ENCODE results near the gene TMCC3. TPM values are rescaled to one million over a fixed set of nuclear protein-coding genes. Genes with fewer than 3 reads are reported as not detected.
"Not testable (repeated sequence)": the region's sequence is repeated elsewhere in the genome, so short reads cannot be mapped to it uniquely, and the experiment has no call there.

Gene TMCC3
- total RNA-seq, 1 donor from 2014 or later: 2.2 TPM

DNA sequence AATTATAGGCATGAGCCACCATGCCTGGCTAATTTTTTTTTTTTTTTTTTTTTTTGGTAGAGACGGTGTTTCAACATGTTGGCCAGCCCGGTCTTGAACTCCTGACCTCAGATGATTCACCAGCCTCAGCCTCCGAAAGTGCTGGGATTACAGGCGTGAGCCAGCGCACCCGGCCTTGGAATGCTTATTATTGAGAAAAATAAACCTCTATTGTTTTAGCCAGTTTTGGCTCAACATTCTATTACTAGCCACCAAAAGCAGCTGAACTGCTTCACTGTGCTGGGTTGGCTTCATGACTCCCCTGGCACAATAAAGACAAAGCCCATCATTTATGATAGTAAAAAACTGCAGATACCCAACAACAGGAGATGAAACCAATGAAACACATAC is 97.2 kb downstream of the TMCC3 start:
- no peak for ATAC-seq
- intact Hi-C loops (cut with micrococcal nuclease): no loop called here
- DNase-seq: no peak

DNA sequence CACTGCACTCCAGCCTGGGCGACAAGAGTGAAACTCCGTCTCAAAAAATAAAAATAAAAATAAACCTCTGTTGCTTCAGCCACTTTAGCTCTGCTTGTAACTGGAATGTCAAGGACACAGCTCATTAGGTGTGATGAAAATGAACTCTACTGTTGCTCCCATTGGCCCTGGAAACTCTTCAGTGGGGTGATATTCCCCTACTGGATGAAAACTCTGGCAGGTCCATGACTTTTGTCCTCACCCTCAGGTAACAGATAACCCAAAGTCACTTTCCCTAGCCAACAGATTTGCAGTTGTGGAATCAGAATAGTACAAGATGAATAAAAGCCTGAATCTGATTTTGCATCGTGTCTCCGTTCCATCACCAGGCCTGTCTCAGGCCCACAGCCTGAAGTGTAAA is 98.5 kb downstream of the TMCC3 start:
- ATAC-seq: no peak
- intact Hi-C loops (cut with micrococcal nuclease): no loop called here
- DNase-seq: no peak

DNA sequence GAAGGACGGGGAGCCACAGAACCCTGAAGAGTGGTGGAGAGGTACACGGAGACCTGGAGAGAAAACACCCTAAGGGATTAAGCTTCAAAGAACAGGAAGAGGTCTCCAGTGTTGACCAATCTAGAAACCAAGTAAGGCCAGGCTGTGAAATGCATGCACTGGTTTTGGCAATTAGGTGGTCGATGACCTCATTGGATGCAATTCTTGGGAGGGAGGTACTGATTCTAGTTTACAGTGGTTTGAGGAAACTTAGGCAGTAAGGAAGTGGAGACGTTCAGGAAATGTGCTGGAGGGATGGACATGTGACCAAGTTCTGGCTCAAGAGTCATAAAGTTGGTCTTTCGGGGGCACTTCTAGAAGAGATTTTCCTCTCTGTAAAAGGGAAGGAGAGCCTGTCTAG is 99.4 kb downstream of the TMCC3 start:
- intact Hi-C loops (cut with micrococcal nuclease): no loop called here
- DNase-seq: no peak
- no peak for ATAC-seq

GRCh38 chr12:94548833-94549232 is 101.5 kb downstream of the TMCC3 start:
- DNase-seq; intact Hi-C loops (cut with micrococcal nuclease); ATAC-seq: not testable (repeated sequence)

DNA sequence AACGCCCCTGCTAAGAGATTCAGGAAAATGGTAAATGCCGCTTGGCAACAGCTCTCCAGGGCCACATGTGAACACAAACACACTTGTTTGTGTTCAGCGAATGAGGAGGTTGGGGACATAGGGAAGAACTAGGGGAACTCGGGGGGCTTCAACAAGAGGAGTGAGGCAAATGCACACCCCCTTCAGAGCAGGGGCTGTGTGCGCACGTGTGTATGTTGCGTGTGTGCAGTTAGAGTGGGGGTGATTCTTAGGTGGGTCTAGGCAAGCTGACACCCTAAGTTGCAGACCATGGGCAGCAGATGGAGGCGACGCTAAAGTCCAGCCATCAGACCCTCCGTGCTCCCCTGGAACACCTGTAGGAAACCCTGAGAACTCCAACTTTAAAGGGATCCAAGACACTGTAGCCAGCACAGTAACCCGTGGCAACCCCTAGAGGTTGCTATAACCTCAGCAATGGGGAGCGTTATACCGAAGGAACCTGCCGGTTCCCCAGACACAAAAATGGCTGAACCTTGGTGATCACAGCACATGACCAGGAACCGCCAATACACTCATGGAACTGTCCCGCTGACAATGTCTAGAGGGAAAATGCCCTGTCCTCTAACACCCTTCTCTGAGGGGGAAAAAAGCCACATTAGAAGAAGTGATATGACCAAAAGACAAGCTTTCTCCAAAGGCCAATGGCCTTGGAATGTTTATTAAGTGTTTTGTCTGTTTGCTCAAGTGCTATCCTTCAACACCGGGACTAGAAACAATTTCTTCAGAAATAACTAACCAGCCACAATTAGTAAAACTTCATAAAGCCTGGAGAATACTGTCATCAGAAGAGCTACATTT is 104.2 kb downstream of the TMCC3 start:
- no peak for DNase-seq
- intact Hi-C loops (cut with micrococcal nuclease): no loop called here
- peak; percentile 87 for ATAC-seq

DNA sequence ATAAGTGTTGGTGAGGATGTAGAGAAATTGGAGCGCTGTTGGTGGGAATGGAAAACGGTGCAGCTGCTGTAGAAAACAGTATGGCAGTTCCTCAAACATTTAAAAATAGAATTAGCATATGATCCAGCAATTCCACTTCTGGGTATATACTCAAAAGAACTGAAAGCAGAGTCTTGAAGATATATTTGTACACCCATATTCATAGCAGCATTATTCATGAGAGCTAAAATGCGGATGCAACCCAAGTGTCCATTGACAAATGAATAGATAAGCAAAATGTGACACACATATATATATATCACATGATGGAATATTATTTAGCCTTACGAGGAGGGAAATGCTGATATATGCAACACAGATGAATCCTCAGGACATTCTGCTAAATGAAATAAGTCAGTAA is 106.0 kb downstream of the TMCC3 start:
- intact Hi-C loops (cut with micrococcal nuclease): no loop called here
- no peak for DNase-seq
- no peak for ATAC-seq

DNA sequence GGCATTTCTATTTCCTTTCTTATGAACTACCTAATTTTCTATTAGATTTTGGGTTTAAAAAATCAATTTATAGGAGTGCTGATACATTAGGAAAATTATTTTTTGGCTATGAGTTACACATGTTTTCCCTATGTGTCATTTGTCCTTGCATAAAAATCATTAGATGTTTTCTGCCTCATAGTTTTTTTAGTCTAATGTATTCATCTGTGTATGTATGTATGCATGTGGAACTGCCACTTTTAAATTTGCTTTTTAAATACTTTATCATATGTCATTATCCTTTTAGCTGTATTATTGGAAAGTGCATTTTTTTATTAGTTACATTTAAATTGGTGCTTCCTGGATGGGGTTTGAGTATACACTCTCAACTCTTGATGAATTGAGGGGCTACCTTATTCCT is 112.0 kb downstream of the TMCC3 start:
- ATAC-seq (no peak), DNase-seq (no peak)
- intact Hi-C loops (cut with micrococcal nuclease): no loop called here

GRCh38 chr12:94536040-94536965 is 114.1 kb downstream of the TMCC3 start:
- DNase-seq (peak; percentile 56), ATAC-seq (peak; percentile 54)
- intact Hi-C loops (cut with micrococcal nuclease): no loop called here

GRCh38 chr12:94535510-94535921 is 114.8 kb downstream of the TMCC3 start:
- DNase-seq: no peak
- ATAC-seq: no peak
- intact Hi-C loops (cut with micrococcal nuclease): no loop called here

DNA sequence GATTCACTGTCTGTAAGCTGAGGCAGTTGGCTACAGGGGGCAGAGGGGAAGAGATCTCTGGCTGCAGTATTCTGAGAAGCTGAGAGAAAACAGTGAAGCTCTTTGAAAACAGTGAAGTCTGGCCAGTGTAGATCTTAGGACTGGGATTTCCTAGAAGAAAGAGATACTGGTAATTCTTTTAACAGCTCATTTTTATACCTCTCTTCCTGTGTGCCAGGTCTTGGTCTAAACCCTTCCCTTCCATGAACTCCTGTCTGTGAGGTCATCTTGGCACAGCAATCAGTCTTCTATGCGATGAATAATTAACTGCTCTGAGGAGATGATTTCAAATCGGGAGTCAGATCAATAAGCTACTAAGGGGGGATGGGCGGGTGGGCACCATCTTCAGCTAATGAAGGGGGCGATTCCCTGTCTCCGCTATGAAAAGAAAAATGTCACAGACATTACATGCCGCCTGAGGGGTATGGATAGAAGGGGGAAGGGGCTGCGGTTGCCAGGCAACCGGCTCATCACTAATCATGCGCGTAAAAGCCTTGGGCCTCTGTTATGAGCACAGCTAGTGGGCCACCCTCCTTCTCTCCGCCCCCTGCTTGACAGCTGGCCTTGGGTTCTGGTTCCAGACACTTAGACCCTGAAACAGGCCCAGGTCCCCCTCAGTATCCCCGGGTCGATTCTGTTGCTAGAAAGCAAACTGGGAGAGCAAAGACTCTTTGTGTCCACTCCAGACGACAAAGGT is 115.4 kb downstream of the TMCC3 start:
- no peak for DNase-seq
- intact Hi-C loops (cut with micrococcal nuclease): loop anchor here (5.0 kb wide), 1 partner anchor 398 kb away; no protein-coding TSS in a partner anchor
- ATAC-seq: no peak

DNA sequence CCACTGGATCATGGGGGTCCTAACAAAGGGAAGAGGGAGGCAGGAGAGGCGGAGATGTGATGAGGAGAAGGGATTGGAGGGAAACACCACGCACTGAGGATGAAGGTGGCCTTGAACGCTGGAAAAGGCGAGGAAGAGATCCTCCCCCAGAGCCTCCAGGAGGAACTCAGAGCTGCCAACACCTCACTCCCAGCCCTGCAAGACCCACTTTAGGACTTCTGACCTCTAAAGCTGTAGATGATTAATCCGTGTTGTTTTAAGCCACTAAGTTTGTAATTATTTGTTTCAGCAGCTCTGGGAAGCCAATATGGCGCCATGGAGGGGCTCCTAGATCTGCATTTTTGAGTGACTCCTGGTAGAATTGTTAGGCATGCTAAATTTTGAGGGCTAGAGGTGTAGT is 116.1 kb downstream of the TMCC3 start:
- intact Hi-C loops (cut with micrococcal nuclease): loop anchor here (5.0 kb wide), 1 partner anchor 397 kb away; no protein-coding TSS in a partner anchor
- DNase-seq: no peak
- no peak for ATAC-seq

DNA sequence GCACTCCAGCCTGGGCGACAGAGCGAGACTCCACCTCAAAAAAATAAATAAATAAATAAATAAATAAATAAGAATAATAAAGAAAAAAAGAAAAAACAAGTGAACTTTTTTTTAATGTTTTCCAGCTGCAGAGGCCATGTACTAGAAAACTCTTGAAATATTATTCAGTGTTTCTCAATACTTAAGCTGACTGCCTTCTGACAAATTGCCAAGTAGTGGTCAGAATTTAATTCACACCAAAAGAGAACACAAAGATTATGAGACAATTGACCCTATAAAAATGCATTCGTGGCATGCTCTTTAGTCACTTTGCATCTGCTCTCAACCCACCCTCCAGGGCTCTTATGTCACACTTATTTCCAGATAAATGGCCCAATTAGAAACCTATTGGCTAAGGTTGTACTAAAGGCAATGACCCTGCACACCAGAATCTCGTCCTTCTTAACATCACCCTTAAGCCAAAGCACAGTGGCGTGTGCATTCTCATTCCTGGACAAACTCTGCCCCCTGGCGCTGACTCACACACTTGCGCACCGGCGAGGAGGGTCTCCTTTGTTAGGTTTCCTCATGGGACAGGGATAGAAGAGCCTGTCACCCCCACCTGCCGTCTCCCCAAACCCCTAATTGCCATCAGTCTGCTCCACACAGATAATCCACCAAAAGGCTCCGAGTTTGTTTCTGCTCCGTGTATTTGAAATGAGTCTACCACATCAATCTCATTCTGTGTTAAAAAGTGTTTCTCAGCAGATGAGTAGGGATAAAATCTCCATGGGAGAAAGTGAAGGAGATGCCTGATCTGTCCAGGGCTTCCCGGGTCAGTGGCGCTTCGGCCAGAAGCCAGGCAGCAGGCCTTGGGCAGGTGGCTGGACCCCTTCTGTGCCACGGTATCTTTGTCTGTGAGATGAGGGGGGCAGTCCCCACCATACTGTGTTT is 117.6 kb downstream of the TMCC3 start:
- peak; percentile 75 for DNase-seq
- ATAC-seq: peak; percentile 86
- intact Hi-C loops (cut with micrococcal nuclease): loop anchor here (5.0 kb wide), 1 partner anchor 395 kb away; no protein-coding TSS in a partner anchor

DNA sequence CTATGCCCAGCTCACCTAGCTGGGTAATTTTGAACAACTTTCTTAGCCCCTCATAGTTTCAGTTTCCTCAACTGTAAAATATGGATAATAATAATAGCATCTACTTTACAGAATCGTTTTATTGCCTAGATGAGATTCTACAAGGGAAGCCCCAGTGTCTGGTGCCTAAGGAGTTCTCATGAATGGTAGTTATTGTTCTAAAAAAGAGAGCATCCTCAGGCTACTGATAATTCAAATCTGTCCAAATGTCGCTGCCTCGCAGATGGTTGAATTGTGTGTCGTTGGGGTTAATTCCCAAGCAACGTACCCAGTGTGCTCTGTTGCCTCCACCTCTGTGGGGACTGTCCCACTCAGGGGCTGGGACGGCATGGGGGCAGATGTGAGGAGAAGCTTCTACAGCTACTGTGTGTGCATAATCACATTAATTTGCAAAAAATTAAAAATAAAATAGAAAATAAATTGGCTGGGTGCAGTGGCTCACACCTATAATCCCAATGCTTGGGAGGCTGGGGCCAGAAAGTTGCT is 119.1 kb downstream of the TMCC3 start:
- intact Hi-C loops (cut with micrococcal nuclease): loop anchor here (5.0 kb wide), 1 partner anchor 394 kb away; no protein-coding TSS in a partner anchor
- ATAC-seq (no peak), DNase-seq (no peak)

- intact Hi-C loops (cut with micrococcal nuclease): no loop called here
- ATAC-seq (no peak), DNase-seq (no peak)
Measured at GRCh38 chr12:94525951-94526350, 124.4 kb downstream of the TMCC3 start.
